ENCODE measurements around the gene PKN1.

DNA sequence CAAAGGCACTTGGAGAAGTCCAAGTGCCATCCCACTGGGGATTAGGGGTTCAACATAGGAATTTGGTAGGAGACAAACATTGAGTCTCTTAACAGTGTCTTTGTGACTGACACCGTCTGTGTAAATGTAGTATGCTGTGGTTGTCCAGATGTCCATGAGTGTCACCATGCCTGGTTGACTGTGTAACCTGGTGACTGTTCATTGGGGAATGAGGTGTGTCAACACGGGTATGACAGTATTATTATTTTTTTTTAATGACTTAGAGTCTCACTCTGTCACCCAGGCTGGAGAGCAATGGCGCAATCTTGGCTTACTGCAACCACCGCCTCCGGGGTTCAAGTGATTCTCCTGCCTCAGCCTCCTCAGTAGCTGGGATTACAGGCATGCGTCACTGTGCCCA is 16.2 kb downstream of the PKN1 start:
- TF ChIP-seq, protein P1, sequence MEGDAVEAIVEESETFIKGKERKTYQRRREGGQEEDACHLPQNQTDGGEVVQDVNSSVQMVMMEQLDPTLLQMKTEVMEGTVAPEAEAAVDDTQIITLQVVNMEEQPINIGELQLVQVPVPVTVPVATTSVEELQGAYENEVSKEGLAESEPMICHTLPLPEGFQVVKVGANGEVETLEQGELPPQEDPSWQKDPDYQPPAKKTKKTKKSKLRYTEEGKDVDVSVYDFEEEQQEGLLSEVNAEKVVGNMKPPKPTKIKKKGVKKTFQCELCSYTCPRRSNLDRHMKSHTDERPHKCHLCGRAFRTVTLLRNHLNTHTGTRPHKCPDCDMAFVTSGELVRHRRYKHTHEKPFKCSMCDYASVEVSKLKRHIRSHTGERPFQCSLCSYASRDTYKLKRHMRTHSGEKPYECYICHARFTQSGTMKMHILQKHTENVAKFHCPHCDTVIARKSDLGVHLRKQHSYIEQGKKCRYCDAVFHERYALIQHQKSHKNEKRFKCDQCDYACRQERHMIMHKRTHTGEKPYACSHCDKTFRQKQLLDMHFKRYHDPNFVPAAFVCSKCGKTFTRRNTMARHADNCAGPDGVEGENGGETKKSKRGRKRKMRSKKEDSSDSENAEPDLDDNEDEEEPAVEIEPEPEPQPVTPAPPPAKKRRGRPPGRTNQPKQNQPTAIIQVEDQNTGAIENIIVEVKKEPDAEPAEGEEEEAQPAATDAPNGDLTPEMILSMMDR (IDR thresholded peaks at IDR 0.05), result no peak
- TF ChIP-seq POLR2AphosphoS5 (IDR thresholded peaks at IDR 0.05), result no peak
